OCI-LY3 (cell line): ENCODE measurements around the gene LIPC.

ENCODE experiments used
- CTCF ChIP-seq: fragments of 200-600, 300-600 bp; sonication (generic); IDR thresholded peaks from 2 replicates; pipeline ENCODE4 v1.5.1; 2014; ENCODE audit warnings: antibody characterized with exemption, low read length, low read depth
- EZH2phosphoT487 ChIP-seq: fragments of 200-600 bp; shearing (Covaris generic); IDR thresholded peaks from 2 replicates; pipeline ENCODE4 v1.6.1; 2018; ENCODE audit warnings: antibody characterized with exemption, mixed run types, low read depth

- TF ChIP-seq CTCF = no peak
- no peak for TF ChIP-seq EZH2phosphoT487
Measured at GRCh38 chr15:58424722-58425121, 7.1 kb upstream of the LIPC start.
